ENCODE measurements around the gene CACNA2D2.

Gene CACNA2D2

GRCh38 chr3:50350527-50351322 lies 152.7 kb downstream of the CACNA2D2 start, which contains the start of the genes CYB561D2 and NPRL2 (continued):
- no peak for TF ChIP-seq ZNF155 (tag by site-specific recombination; IDR thresholded peaks at IDR 0.05)
- no peak for TF ChIP-seq MYNN (tag by site-specific recombination; IDR thresholded peaks at IDR 0.05; ENCODE audit: borderline replicate concordance)
- TF ChIP-seq ZNF350 (tag by site-specific recombination; IDR thresholded peaks at IDR 0.05), result no peak
- TF ChIP-seq ZSCAN16 (tag by site-specific recombination; IDR thresholded peaks at IDR 0.05), result no peak
- TF ChIP-seq ZNF707 (tag by site-specific recombination; IDR thresholded peaks at IDR 0.05), result no peak
- TF ChIP-seq ZNF670 (tag by site-specific recombination; IDR thresholded peaks at IDR 0.05; ENCODE audit: low read depth), result no peak
- no peak for TF ChIP-seq ZNF624 (tag by site-specific recombination; IDR thresholded peaks at IDR 0.05)
- TF ChIP-seq ZNF677 (tag by site-specific recombination; IDR thresholded peaks at IDR 0.05), result no peak
- TF ChIP-seq ZSCAN4 (tag by site-specific recombination; IDR thresholded peaks at IDR 0.05), result no peak
- TF ChIP-seq OSR2 (tag by site-specific recombination; IDR thresholded peaks at IDR 0.05), result no peak
- no peak for TF ChIP-seq ZFP37 (tag by site-specific recombination; IDR thresholded peaks at IDR 0.05)
- TF ChIP-seq ZNF513 (tag by site-specific recombination; IDR thresholded peaks at IDR 0.05), result no peak
- peak; percentile 42; the same call in 1 of the 2 replicates for TF ChIP-seq ELK4 (IDR thresholded peaks at IDR 0.05; ENCODE audit: borderline replicate concordance, low read depth, low read length)
- TF ChIP-seq ZNF133 (tag by site-specific recombination; IDR thresholded peaks at IDR 0.05), result 0 out of 2 replicates have a peak, but pooled peaks have one; percentile 7
- no peak for TF ChIP-seq ZSCAN18 (tag by site-specific recombination; IDR thresholded peaks at IDR 0.05)
- TF ChIP-seq TSHZ1 (tag by site-specific recombination; IDR thresholded peaks at IDR 0.05; ENCODE audit: borderline replicate concordance), result no peak
- no peak for TF ChIP-seq ZNF449 (tag by site-specific recombination; IDR thresholded peaks at IDR 0.05)
- TF ChIP-seq EGR2 (tag by site-specific recombination; IDR thresholded peaks at IDR 0.05; ENCODE audit: low read depth), result no peak; the same call in 1 of the 2 replicates
- TF ChIP-seq ZNF16 (tag by site-specific recombination; IDR thresholded peaks at IDR 0.05; ENCODE audit: low read depth), result no peak
- TF ChIP-seq ZNF549 (tag by site-specific recombination; IDR thresholded peaks at IDR 0.05), result no peak
- no peak for TF ChIP-seq ZNF521 (tag by site-specific recombination; IDR thresholded peaks at IDR 0.05)
- no peak for TF ChIP-seq ZNF175 (tag by site-specific recombination; IDR thresholded peaks at IDR 0.05)
- TF ChIP-seq TRIM28 (IDR thresholded peaks at IDR 0.05; ENCODE audit: borderline replicate concordance, low read length), result peak; percentile 75; the same call in 1 of the 2 replicates
- TF ChIP-seq ZNF639 (tag by site-specific recombination; IDR thresholded peaks at IDR 0.05), result no peak; the same call in 1 of the 2 replicates
- peak; percentile 59; the same call in 1 of the 2 replicates for TF ChIP-seq ZNF501 (tag by site-specific recombination; IDR thresholded peaks at IDR 0.05)
- no peak for TF ChIP-seq PRDM6 (tag by site-specific recombination; IDR thresholded peaks at IDR 0.05)

Measured in HEK293 (cell line).